HUDEP-2 (cell line): ENCODE data around the gene TGM2.
A peak's percentile ranks its signal among the peaks of the same experiment; 100 is the strongest.

Source experiments
- DNase-seq, 76 experiments: peaks; one replicate each; lab custom pipeline; 2025; ENCODE audit not compliant: unreplicated experiment in 76 of 76; lab: John Stamatoyannopoulos, UW

The TGM2 gene

GRCh38 chr20:38146628-38147027 lies 18.4 kb downstream of the TGM2 start:
- DNase-seq, result no peak

- no peak for DNase-seq
These were observed 18.9 kb downstream of the TGM2 start for GRCh38 chr20:38146156-38146555.

GRCh38 chr20:38145729-38146075 lies 19.4 kb downstream of the TGM2 start:
- no peak for DNase-seq

- no peak for DNase-seq
These were observed 19.9 kb downstream of the TGM2 start for GRCh38 chr20:38144974-38145728.

GRCh38 chr20:38144598-38144973 lies 20.5 kb downstream of the TGM2 start:
- DNase-seq, result no peak

GRCh38 chr20:38143646-38144554 lies 21.2 kb downstream of the TGM2 start:
- peak in 36 of 76 experiments; percentile 5 to 65 (median 32) for DNase-seq

- DNase-seq, result no peak
These were observed 21.8 kb downstream of the TGM2 start for GRCh38 chr20:38143238-38143645.

GRCh38 chr20:38141889-38142494 lies 23.1 kb downstream of the TGM2 start:
- no peak for DNase-seq

GRCh38 chr20:38141204-38141888 lies 23.7 kb downstream of the TGM2 start:
- peak in 2 of 76 experiments; percentile 14 to 24 for DNase-seq

GRCh38 chr20:38139977-38140753 lies 24.9 kb downstream of the TGM2 start:
- no peak for DNase-seq

GRCh38 chr20:38139156-38139912 lies 25.7 kb downstream of the TGM2 start:
- no peak for DNase-seq

- DNase-seq, result no peak
These were observed 26.8 kb downstream of the TGM2 start for GRCh38 chr20:38138086-38138778.

GRCh38 chr20:38137441-38138037 lies 27.5 kb downstream of the TGM2 start:
- no peak for DNase-seq

- no peak for DNase-seq
These were observed 28.4 kb downstream of the TGM2 start for GRCh38 chr20:38136421-38137245.

GRCh38 chr20:38135651-38136420 lies 29.2 kb downstream of the TGM2 start:
- no peak for DNase-seq

- no peak for DNase-seq
These were observed 29.8 kb downstream of the TGM2 start for GRCh38 chr20:38135271-38135650.
